Epithelial cell of esophagus (primary cell): ENCODE measurements around the gene IMP4.

Source experiments
- DNase-seq: peaks from one replicate; pipeline ENCODE4 v3.0.0; 2010; ENCODE audit warnings: low read depth
- H3K4me3 ChIP-seq: 2 replicates; pipeline ENCODE4 v1.5.1; 2011; ENCODE audit warnings: mild to moderate bottlenecking, low read length, control low read depth
- TF ChIP-seq, protein P1 (sequence below): IDR thresholded peaks from 2 replicates; pipeline ENCODE4 v1.5.1; 2011; ENCODE audit warnings: low read depth, mild to moderate bottlenecking, low read length, control low read depth, inconsistent platforms; ENCODE audit not compliant: insufficient read depth; ENCODE audit errors: missing control alignments

The IMP4 gene

DNA sequence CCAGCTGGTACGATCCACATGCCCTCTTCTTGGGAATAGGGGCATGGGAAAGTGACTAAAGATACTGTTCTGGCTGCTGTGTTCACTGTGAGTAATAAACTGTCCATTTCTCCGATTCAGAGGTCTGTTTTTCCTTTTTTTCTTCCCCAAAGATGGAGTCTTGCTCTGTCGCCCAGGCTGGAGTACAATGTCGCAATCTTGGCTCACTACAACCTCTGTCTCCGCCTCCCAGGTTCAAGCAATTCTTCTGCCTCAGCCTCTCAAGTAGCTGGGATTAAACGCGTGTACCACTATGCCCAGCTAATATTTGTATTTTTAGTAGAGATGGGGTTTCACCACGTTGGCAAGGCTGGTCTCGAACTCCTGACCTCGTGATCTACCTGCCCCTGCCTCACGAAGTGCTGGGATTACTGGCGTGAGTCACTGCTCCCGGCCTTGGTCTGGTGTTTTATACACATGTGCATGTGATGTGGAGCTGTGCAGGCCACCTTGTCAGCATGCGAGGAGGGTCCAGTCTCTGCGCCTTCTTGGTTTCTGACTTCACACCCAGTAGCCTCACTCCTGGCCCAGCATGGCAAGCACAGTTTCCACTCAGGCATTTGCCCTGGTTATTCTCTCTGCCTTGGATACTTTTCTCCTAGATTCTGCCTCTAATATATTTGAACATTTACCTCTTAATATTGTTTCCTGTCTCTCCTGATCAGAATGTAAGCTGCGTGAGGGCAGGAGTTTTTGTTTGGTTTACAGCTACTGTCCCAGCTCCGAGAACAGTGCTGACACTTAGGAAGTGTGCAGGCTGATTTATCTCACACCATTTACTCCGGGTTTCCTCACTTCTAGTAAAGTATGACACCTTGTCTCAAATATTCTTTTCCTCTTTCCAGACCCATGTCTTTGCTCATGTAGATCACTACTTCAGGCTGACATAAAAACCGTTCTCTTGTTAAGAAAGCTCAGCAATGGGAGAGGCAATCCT, 32.9 kb downstream of the IMP4 start:
- H3K4me3 ChIP-seq, result no peak overlapping the region

DNA sequence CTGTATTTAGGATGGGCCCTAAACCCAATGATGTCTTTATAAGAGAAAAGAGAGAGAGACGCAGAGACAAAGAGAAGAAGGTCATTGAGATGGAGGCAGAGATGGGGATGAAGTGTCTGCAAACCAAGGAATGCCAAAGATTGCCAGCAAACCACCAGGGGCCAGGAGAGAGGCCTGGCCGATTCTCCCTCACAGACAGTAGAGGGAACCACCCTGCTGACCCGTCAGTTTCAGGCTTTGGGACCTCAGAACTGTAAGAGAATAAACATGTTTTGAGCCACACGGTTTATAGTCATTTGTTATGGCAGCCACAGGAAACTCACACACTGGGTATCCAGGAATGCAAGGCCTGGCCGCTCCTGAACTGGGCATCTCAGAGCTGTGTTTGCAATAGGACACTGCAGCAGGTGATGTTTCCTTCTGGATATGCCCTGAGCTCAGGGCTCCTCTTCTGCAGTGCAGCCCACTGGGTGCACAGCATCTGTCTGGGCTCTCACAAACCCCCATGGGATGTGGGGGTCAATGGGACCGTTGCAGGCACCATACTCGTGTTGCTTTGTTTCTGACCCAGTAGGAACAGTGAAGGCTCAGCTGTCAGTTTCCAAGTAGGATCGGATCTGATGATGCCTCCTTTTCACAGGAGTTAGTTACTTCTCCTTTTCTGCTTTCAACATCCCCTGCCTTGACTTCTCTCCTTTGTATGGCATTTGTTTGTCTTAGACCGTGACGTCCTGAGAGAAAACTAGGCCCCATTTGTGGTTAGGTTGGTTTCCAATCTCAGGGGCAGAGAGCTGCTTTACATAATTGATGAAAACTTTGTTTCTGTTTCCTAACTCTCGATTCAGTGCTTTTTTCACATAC, 34.0 kb downstream of the IMP4 start:
- TF ChIP-seq, protein P1, sequence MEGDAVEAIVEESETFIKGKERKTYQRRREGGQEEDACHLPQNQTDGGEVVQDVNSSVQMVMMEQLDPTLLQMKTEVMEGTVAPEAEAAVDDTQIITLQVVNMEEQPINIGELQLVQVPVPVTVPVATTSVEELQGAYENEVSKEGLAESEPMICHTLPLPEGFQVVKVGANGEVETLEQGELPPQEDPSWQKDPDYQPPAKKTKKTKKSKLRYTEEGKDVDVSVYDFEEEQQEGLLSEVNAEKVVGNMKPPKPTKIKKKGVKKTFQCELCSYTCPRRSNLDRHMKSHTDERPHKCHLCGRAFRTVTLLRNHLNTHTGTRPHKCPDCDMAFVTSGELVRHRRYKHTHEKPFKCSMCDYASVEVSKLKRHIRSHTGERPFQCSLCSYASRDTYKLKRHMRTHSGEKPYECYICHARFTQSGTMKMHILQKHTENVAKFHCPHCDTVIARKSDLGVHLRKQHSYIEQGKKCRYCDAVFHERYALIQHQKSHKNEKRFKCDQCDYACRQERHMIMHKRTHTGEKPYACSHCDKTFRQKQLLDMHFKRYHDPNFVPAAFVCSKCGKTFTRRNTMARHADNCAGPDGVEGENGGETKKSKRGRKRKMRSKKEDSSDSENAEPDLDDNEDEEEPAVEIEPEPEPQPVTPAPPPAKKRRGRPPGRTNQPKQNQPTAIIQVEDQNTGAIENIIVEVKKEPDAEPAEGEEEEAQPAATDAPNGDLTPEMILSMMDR, result no peak
- no peak for DNase-seq
- no peak overlapping the region for H3K4me3 ChIP-seq

More for the DNA sequence above, 32.9 kb downstream of the IMP4 start:
- no peak for DNase-seq
- TF ChIP-seq, protein P1, result no peak

DNA sequence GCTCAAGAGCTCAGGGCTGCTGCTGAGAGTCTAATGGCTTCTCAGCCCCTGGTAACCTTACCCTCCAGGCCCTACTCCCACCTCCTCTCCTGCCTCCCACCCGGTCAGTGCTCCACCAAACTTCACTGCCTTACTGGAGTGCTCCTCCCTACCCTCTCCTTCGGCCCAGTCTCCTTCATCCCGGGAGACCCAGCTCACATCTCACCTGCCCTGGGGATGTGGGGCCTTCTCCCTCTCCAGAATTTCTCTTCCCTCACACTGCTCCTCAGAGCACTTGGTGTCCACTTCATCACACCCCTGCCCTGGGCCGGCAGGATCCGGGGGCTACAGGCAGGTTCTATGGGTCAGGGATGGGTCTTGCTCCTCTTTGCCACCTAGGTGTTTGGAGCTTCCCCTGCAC, 34.8 kb downstream of the IMP4 start:
- no peak for DNase-seq

DNA sequence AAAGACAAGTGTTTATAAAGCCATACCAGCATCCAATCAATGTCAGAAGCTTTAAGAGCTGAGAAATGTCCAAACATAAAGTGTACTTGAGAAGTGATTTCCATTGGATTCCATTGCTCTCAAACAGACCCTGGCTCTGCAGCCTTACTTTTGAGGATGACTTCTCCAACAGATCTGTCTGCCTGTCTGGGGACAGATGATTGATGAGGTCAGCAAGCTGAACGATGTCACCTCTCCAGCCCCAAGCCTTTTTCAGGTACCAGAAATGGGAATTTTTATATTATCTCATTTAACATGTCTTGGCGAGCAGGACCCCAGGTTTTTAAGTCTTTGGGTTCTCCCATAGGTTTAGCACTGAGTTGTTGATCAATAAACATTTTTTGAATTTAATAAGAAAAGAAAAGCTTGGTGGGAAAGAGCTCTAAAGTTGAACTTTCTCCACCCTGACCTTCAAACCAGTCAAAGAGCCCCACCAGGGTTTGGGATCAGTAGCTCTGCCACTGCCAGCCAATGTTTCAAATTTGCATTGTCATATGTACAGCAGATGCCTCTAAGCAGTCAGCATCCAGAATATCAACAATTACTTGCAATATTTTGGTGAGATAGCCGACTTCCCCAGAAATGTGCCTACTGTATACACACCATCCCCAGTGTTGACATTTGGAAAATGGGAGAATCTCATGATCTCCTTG, 35.7 kb downstream of the IMP4 start:
- DNase-seq, result no peak
- H3K4me3 ChIP-seq, result no peak overlapping the region
- TF ChIP-seq, protein P1, result no peak

More for the DNA sequence above, 34.8 kb downstream of the IMP4 start:
- H3K4me3 ChIP-seq, result no peak overlapping the region
- TF ChIP-seq, protein P1, result no peak

DNA sequence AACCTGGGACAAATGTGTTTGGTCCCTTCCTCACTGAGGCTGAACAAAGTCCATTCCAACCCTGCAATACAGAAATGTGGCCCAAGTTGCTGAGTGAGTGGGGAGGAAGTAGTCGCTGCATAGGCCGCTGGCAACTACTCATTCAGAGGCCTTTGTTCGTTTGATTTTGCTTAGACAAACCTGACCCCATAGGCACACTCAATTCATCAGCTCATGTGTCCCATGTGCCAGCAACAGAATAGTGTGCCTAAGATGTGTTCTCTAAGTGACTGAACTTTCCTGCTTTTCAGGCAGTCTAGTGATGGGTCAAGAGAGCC, 36.2 kb downstream of the IMP4 start:
- no peak for DNase-seq
- TF ChIP-seq, protein P1, result no peak
- no peak overlapping the region for H3K4me3 ChIP-seq

DNA sequence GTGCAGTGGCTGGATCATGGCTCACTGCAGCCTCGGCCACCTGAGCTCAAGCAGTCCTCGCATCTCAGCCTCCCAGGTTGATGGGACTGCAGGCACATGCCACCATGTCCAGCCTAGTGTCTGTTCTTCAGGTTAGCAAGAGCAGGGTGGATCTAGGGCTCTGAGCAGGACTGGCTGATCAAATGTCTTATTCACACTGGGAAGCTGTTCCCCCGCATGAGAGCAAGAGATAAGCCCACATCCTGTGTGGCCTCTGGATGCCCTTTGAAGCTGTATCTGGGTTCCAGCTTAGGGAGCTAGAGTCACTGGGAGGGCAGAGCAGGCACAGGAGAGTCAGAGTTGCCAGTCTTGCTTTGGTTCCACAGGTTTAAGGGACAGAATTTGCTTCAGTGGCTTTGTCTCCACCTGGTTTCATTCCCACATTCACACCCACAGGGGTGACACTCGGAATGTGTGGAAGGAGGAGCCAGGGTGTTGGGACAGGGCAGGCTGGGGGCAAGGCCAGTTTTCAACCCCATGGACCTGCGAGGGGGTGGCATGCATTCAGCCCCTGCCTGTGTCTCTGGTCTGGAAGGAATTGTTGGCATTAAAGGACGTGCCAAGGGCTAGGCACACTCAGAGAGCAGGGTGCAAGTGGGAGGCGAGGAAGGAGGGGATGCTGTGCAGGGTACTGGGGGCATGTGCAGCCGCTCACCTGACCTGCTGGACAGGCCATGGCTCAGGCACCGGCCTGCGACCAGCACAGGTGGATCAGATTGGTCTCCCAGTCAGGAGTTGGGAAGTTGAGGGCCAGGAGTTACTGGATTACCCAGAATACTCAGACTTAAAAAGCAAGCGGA, 37.6 kb downstream of the IMP4 start:
- no peak overlapping the region for H3K4me3 ChIP-seq
- no peak for DNase-seq
- TF ChIP-seq, protein P1, result no peak
